HG03064 (cell line): Measurements from ENCODE around the gene BTBD9.
"Not testable (repeated sequence)": the region's sequence is repeated elsewhere in the genome, so short reads cannot be mapped to it uniquely, and the experiment has no call there.

Source experiments
- ATAC-seq: cut with Tn5 transposase; IDR thresholded peaks from one replicate; pipeline ENCODE4 v1.9.1; 2021; ENCODE audit warnings: low read depth; ENCODE audit not compliant: unreplicated experiment

The BTBD9 gene

DNA sequence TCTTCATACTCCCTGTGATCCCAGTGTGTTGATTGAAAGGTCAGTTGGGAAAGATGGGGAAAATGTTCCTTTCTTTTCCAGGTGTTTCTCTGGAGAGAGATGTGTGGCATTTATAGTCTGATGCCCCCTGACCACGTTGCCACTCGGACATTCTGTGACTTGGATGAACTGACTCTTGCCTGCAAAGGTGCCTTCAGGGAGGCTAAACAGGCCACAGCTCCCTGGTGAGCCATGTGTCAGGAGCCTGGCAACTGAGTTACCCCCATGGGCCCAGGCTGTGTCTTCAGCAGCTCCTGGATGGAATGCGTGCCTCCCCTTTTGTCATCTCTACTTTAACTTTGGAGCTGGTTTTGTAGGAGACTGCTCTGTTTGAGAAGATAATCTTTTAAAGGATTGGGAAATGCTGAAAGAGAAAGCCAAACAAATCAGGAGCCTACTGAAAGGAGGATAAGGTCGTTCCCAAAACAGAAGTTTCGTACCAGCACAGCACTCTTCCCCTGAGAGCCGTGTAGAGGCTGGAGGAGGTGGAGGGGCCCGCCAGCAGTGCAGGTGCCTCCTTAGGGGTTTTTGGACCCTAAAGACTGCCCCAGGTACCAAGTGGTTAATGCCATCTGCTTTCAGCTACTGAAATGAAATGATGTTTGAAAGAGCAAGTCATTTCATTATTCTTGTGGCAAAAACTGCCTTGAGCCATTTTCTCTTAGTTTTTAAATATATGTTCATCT is 497.4 kb downstream of the BTBD9 start:
- no peak for ATAC-seq

- ATAC-seq = no peak
Observed at GRCh38 chr6:38141716-38142115, 498.0 kb downstream of the BTBD9 start.

GRCh38 chr6:38141085-38141484 is 498.6 kb downstream of the BTBD9 start:
- no peak for ATAC-seq

DNA sequence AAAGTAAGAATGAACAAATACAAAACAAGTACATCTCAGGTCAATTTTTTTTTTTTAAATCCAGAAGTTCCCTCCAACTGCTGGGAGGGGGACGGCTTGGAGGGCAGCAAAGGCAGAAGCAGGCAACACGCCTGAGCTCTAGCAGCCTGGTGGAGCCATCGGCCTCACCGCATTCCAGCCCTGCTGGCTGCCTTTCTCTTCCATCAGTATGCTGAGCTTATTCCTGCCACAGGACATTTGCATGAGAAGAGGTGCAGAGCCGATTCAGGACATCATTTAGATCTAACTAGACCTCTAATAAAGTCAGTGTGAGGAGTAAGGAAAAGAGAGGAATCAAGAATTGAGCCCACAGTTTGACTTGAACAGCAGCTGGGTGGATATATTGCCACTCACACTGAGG is 501.4 kb downstream of the BTBD9 start:
- ATAC-seq = no peak

DNA sequence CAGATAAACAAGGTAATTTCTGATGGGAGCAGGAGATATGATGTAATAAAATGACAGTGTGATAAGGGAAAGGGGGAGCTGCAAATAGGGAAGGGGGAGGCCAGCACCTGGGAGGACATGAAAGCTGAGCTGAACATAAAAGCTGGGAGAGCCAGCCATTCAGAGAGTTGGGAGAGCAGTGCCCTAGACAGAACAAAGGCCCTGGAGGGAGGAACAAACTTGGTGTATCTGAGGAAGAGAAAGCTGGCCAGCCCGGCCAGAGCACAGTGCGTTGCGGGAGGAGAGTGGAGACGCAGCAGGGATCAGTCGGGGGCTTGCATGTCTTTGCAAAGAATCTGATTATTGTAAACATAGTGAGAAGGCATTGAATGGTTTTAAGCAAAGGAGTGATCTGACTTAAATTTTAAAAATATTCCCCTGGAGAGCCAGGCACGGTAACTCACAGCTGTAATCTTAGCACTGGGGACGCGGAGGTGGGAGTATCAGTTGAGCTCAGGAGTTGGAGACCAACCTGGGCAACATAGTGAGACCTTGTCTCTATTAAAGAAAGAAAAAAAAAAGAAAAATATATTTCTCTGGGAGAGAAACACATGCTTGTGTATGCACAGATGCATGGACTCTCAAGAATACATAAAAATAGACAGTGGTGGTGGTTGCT is 502.0 kb downstream of the BTBD9 start:
- ATAC-seq = no peak

DNA sequence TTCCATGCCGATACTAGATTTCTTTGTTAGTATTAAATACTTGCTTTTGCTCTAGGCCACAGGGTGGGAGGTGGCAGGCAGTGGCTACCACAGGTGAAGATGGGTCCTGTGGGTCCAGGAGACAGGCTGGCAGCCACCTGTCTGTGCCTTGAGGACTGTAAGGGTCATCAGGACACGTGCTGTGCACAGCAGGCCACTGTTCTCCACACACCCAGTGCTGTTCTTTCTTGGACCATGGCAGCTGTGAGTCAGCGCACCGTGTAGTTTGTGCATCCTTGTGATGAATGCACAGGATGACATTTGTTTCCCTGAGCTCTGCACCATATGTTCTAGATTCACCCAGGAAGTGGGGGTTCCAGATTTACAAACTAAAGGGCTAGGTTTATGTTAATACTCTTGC is 503.2 kb downstream of the BTBD9 start:
- no peak for ATAC-seq

GRCh38 chr6:38134704-38135088 is 505.0 kb downstream of the BTBD9 start:
- ATAC-seq = no peak

GRCh38 chr6:38133932-38134703 is 505.6 kb downstream of the BTBD9 start:
- no peak for ATAC-seq

DNA sequence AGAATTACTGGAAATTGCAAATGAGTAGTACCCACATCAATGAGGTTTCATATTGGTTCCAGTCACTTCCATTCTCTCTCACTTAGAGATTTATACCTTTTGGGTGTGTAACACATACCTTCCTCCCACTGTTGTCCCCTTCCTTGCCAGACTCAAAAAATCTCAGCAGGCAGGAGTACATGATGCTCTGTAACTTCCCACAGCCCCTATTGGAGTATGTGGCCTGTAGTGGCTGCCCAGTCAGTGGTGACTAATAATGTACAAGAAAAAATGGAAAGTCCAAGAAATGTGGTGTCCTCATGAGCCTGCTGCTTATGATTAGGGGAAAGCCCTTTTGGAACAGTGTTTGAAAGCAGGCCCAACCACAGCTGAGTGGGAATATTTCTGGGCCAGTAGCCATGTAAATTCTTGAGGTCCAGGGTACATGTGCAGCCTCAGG is 508.2 kb downstream of the BTBD9 start:
- ATAC-seq = no peak

DNA sequence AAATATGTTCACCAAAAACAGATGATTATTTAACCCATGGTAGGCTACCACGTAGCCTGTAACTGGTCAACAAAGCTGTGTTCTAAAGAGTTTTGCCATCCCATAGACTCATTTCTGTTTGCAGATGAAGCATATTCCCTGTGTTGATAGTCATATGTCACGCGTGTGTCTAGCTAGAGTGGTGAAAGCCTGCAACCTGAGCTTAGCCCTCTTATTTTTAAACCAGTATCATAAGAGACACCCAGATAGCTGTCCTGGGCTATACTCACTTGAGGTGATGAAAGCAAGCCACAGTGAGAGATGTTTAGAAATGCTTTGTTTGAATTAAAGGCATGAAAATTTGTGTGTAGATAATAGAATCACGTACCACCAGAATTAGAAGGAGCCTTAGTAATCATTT is 512.4 kb downstream of the BTBD9 start:
- no peak for ATAC-seq

DNA sequence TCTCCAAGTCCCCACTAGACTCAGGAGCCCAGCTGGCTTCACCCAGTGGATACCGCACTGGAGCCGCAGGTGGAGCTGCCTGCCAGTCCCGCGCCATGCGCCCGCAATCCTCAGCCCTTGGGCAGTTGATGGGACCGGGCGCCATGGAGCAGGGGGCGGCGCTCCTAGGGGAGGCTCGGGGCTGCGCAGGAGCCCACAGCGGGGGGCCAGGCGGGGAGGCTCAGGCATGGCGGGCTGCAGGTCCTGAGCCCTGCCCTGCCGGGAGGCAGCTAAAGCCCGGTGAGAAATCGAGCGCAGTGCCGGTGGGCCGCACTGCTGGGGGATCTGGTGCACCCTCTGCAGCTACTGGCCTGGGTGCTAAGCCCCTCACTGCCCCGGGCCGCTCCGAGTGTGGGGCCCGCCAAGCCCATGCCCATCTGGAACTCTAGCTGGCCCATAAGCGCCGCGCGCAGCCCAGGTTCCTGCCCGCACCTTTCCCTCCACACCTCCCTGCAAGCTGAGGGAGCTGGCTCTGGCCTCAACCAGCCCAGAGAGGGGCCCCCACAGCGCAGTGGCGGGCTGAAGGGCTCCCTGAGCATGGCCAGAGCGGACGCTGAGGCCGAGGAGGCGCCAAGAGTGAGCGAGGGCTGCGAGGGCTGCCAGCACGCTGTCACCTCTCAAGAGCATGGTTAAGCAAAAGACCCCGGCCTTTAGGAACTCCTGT is 515.4 kb downstream of the BTBD9 start:
- ATAC-seq = not testable (repeated sequence)

DNA sequence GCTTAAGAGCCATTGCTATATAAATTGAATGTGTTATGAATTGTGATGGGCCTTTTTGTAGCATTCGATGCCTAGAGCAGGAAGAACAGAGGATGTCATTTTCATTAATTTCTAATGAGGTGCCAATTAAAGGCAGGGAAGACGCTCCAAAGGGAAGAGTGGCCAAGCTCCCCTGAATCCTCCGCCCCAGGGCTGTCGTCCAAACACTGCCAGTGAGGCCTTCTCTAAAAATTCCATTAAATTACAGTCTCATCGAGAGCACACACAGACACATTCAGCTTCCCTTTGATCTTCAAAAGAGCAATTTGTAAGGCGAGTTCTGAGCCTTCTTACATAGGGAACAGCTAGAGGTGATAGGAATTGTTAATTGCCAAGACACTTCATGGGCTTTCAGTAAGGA is 520.2 kb downstream of the BTBD9 start:
- ATAC-seq = no peak

GRCh38 chr6:38118791-38119365 is 520.9 kb downstream of the BTBD9 start:
- ATAC-seq = no peak
